Gastroesophageal sphincter (tissue), 3 donors: Measurements from ENCODE around the gene AMOTL1.

Experiments used
- CTCF ChIP-seq, 4 experiments: fragments of 200-600 bp in 2 of 4; fragments of 450-650 bp in 2 of 4; sonication (generic) in 1 of 4; IDR thresholded peaks; one replicate each; pipeline ENCODE4 v1.5.1; 2017 to 2019; ENCODE audit warnings: antibody characterized with exemption in 4 of 4, mild to moderate bottlenecking in 2 of 4, moderate library complexity in 2 of 4
- EP300 ChIP-seq: sonication (generic); formaldehyde crosslinking; IDR thresholded peaks from one replicate; pipeline ENCODE4 v1.6.1; 2017; ENCODE audit warnings: antibody characterized with exemption, mild to moderate bottlenecking
- POLR2A ChIP-seq, 2 donors: fragments of 450-650 bp; IDR thresholded peaks; one replicate each; pipeline ENCODE4 v1.6.1; 2017; ENCODE audit warnings: antibody characterized with exemption in 2 of 2, mild to moderate bottlenecking in 2 of 2, moderate library complexity in 1 of 2

GRCh38 chr11:94864506-94865045, 96.4 kb downstream of the AMOTL1 start:
- no peak for TF ChIP-seq CTCF (IDR thresholded peaks at IDR 0.05)
- TF ChIP-seq POLR2A (IDR thresholded peaks at IDR 0.05): no peak
- no peak for TF ChIP-seq EP300
